SK-N-SH (cell line): ENCODE measurements around the gene ORC3. TPM values are rescaled to one million over a fixed set of nuclear protein-coding genes. Genes with fewer than 3 reads are reported as not detected.

Experiments used
- CTCF ChIA-PET: fragments of 300-600, 350-600 bp; formaldehyde crosslinking; extraction: SDS; loops from one replicate; lab custom pipeline; 2021; lab: Yijun Ruan, JAX
- POLR2A ChIA-PET: fragments of 350-600 bp; sonication (Branson Sonifier 250); formaldehyde crosslinking; extraction: SDS; loops from one replicate; lab custom pipeline; 2020; ENCODE audit warnings: antibody characterized with exemption, inconsistent platforms; lab: Yijun Ruan, JAX
- DNase-seq: peaks from one replicate; pipeline ENCODE4 v3.0.0; 2012
- H2AFZ ChIP-seq: fragments of 200-600 bp; sonication (generic); 2 replicates; pipeline ENCODE4 v1.8.1; 2016; ENCODE audit warnings: antibody characterized with exemption, mild to moderate bottlenecking, low read depth
- H3F3A ChIP-seq: fragments of 200-600 bp; sonication (generic); replicated peaks from 2 replicates; pipeline ENCODE3; 2016; ENCODE audit warnings: antibody characterized with exemption, mild to moderate bottlenecking; ENCODE audit not compliant: insufficient read depth
- H3K27ac ChIP-seq, 2 experiments: fragments of 200-500 bp in 1 of 2; fragments of 200-600 bp in 1 of 2; sonication (Bioruptor generic) in 1 of 2; sonication (generic), shearing (Covaris generic) in 1 of 2; 2 replicates each; pipeline versions ENCODE4 v1.5.1 to v1.6.1; 2014 to 2016; ENCODE audit warnings: low read depth in 2 of 2, inconsistent platforms in 1 of 2, low read length in 1 of 2, mild to moderate bottlenecking in 1 of 2, mixed read lengths in 1 of 2
- H3K27me3 ChIP-seq: fragments of 200-600 bp; sonication (generic), shearing (Covaris generic); 2 replicates; pipeline ENCODE4 v1.6.1; 2016; ENCODE audit warnings: mixed run types; ENCODE audit not compliant: insufficient read depth
- H3K36me3 ChIP-seq, 2 experiments: fragments of 200-500 bp in 1 of 2; fragments of 200-600 bp in 1 of 2; sonication (Bioruptor generic) in 1 of 2; sonication (generic) in 1 of 2; replicated peaks in 1 of 2; 2 replicates each; pipeline versions ENCODE3 to v1.5.1; 2014 to 2016; ENCODE audit warnings: low read length in 1 of 2, mild to moderate bottlenecking in 1 of 2; ENCODE audit not compliant: insufficient read depth in 2 of 2, control insufficient read depth in 1 of 2
- H3K4me1 ChIP-seq, 2 experiments: fragments of 200-500 bp in 1 of 2; fragments of 200-600 bp in 1 of 2; sonication (Bioruptor generic) in 1 of 2; sonication (generic), shearing (Covaris generic) in 1 of 2; 2 replicates each; pipeline versions ENCODE4 v1.5.1 to v1.6.1; 2014 to 2016; ENCODE audit warnings: low read depth in 1 of 2, low read length in 1 of 2, mixed run types in 1 of 2; ENCODE audit not compliant: insufficient read depth in 2 of 2, control insufficient read depth in 1 of 2
- H3K4me2 ChIP-seq: fragments of 200-600 bp; sonication (generic), shearing (Covaris generic); 2 replicates; pipeline ENCODE4 v1.6.1; 2017; ENCODE audit warnings: mixed run types
- H3K4me3 ChIP-seq, 2 experiments: fragments of 200-500 bp in 1 of 2; fragments of 200-600 bp in 1 of 2; sonication (Bioruptor generic) in 1 of 2; sonication (generic), shearing (Covaris generic) in 1 of 2; 2 replicates each; pipeline versions ENCODE4 v1.5.1 to v1.8.1; 2014 to 2016; ENCODE audit warnings: low read depth in 2 of 2, inconsistent platforms in 1 of 2, low read length in 1 of 2, mild to moderate bottlenecking in 1 of 2, mixed read lengths in 1 of 2, moderate library complexity in 1 of 2
- H3K79me2 ChIP-seq: fragments of 200-600 bp; sonication (generic); 2 replicates; pipeline ENCODE4 v1.8.1; 2017; ENCODE audit warnings: mild to moderate bottlenecking; ENCODE audit not compliant: insufficient read depth
- H3K9ac ChIP-seq: fragments of 200-600 bp; sonication (generic); 2 replicates; pipeline ENCODE4 v1.6.1; 2017; ENCODE audit warnings: mixed run types
- H3K9me2 ChIP-seq: fragments of 200-600 bp; sonication (generic); 2 replicates; pipeline ENCODE4 v1.6.1; 2017; ENCODE audit warnings: mixed run types
- H3K9me3 ChIP-seq: fragments of 200-600 bp; sonication (generic); 2 replicates; pipeline ENCODE4 v1.6.1; 2017; ENCODE audit warnings: mixed run types, mild to moderate bottlenecking, moderate library complexity
- H4K20me1 ChIP-seq: fragments of 200-600 bp; sonication (generic); 2 replicates; pipeline ENCODE4 v1.6.1; 2017; ENCODE audit warnings: mild to moderate bottlenecking, mixed run types; ENCODE audit not compliant: insufficient read depth
- CTCF ChIP-seq: fragments of 200-600 bp; sonication (generic); IDR thresholded peaks from 2 replicates; pipeline ENCODE4 v1.6.1; 2017; ENCODE audit warnings: antibody characterized with exemption, mild to moderate bottlenecking, moderate library complexity
- EZH2phosphoT487 ChIP-seq: fragments of 200-600 bp; sonication (generic); IDR thresholded peaks from 2 replicates; pipeline ENCODE4 v1.6.1; 2017; ENCODE audit warnings: low read depth, mixed run types, mild to moderate bottlenecking, antibody characterized with exemption, moderate library complexity, borderline replicate concordance
- FOXJ3 ChIP-seq: sonication (generic); formaldehyde crosslinking; IDR thresholded peaks from 2 replicates; pipeline ENCODE4 v1.5.1; 2020; ENCODE audit warnings: mild to moderate bottlenecking, missing genetic modification reagents
- GABPA ChIP-seq: IDR thresholded peaks from 2 replicates; pipeline ENCODE4 v1.4.0; 2012; ENCODE audit warnings: low read depth, mild to moderate bottlenecking
- MEF2A ChIP-seq: IDR thresholded peaks from 2 replicates; pipeline ENCODE4 v1.4.0; 2012; ENCODE audit warnings: low read depth, borderline replicate concordance
- MXI1 ChIP-seq: IDR thresholded peaks from 2 replicates; pipeline ENCODE4 v1.6.1; 2012; ENCODE audit warnings: mild to moderate bottlenecking, low read depth, low read length, improper control_type of control experiment
- NRF1 ChIP-seq: IDR thresholded peaks from 2 replicates; pipeline ENCODE4 v1.6.1; 2012; ENCODE audit warnings: low read depth, mild to moderate bottlenecking, low read length
- PBX3 ChIP-seq: IDR thresholded peaks from 2 replicates; pipeline ENCODE4; 2012
- RCOR1 ChIP-seq: fragments of 150-350 bp; IDR thresholded peaks from 2 replicates; pipeline ENCODE4 v1.6.1; 2017; ENCODE audit warnings: antibody characterized with exemption, low read length
- REST ChIP-seq: IDR thresholded peaks from 2 replicates; pipeline ENCODE4 v1.6.1; 2012; ENCODE audit warnings: mild to moderate bottlenecking, low read depth, low read length, moderate library complexity
- RFX5 ChIP-seq: IDR thresholded peaks from 2 replicates; pipeline ENCODE4 v1.6.1; 2012; ENCODE audit warnings: mild to moderate bottlenecking, improper control_type of control experiment, low read length
- RXRA ChIP-seq: IDR thresholded peaks from 2 replicates; pipeline ENCODE4 v1.4.0; 2012; ENCODE audit warnings: low read depth, mild to moderate bottlenecking, borderline replicate concordance
- TAF1 ChIP-seq: IDR thresholded peaks from 2 replicates; pipeline ENCODE4 v1.6.1; 2012; ENCODE audit warnings: low read depth, mild to moderate bottlenecking, low read length, moderate library complexity, borderline replicate concordance
- TCF12 ChIP-seq: IDR thresholded peaks from 2 replicates; pipeline ENCODE4 v1.4.0; 2012
- TEAD4 ChIP-seq: IDR thresholded peaks from 2 replicates; pipeline ENCODE4 v1.4.0; 2012; ENCODE audit warnings: mild to moderate bottlenecking, borderline replicate concordance; ENCODE audit not compliant: insufficient read depth
- YY1 ChIP-seq: IDR thresholded peaks from 2 replicates; pipeline ENCODE4 v1.4.0; 2012; ENCODE audit warnings: low read depth, mild to moderate bottlenecking
- WGBS: methylation state at CpG from one replicate; pipeline ENCODE4 v1.1.6; 2017; ENCODE audit warnings: low lambda C conversion rate; 5-methylcytosine and 5-hydroxymethylcytosine counted together
- polyA plus RNA-seq, 3 experiments: library from polyadenylated mRNA; depleted of rRNA; stranded (reverse); fragments of >200 nt; gene quantifications; 2 replicates each; pipeline ENCODE4 v1.2.3, GENCODE V29; 2012
- TF ChIP-seq, protein P1 (sequence below): fragments of 150-350 bp; IDR thresholded peaks from 2 replicates; pipeline ENCODE4 v1.6.1; 2017; ENCODE audit warnings: antibody characterized with exemption, low read length, low read depth, borderline replicate concordance

The ORC3 gene
- polyA plus RNA-seq, 1 of the 3 experiments (the other 2 are of a cell fraction): 13.3 TPM

DNA sequence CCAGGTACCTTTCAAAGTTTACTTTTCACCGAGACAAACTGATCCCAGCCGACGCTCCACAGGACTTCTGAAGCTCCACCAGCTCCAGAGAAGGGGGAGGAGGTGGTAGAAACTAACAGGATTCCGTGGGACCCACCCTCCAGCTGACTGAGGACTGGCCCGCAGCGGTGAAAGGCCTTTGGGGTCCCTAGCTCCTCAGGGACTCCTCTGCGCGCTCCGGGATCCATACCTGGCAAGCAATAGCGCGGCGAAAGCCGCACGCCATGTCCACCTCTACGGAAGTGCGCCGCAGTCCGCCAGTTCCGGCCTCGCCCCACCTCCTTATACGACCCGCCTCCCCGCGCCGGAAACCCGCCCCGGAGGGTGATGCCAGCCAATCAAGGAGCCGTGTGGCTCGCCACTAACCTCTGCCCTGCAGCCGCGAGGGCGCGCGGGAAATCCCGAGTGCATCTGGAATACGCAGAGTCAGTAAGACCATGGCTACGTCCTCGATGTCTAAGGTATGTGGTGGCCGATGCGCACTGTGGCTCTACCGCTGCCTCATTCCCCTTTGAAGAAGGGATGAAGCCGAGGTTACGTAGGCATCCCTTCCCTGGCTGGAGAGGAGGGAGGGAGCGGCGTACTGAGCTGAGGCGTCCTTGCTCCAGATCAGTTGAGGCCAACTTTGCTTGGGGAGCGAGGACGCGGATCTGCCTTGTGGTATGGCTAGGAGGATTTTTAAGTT lies at the start of gene ORC3, which contains the start of gene RARS2 (continued):
- TF ChIP-seq REST: 0 out of 2 replicates have a peak, but pooled peaks have one; percentile 4
- TF ChIP-seq, protein P1, sequence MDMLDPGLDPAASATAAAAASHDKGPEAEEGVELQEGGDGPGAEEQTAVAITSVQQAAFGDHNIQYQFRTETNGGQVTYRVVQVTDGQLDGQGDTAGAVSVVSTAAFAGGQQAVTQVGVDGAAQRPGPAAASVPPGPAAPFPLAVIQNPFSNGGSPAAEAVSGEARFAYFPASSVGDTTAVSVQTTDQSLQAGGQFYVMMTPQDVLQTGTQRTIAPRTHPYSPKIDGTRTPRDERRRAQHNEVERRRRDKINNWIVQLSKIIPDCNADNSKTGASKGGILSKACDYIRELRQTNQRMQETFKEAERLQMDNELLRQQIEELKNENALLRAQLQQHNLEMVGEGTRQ: no peak
- 0 out of 2 replicates have a peak, but pooled peaks have one; percentile 5 for TF ChIP-seq TCF12
- no peak for TF ChIP-seq RXRA
- TF ChIP-seq MXI1: peak; percentile 91
- no peak for TF ChIP-seq RCOR1
- TF ChIP-seq CTCF: no peak

DNA sequence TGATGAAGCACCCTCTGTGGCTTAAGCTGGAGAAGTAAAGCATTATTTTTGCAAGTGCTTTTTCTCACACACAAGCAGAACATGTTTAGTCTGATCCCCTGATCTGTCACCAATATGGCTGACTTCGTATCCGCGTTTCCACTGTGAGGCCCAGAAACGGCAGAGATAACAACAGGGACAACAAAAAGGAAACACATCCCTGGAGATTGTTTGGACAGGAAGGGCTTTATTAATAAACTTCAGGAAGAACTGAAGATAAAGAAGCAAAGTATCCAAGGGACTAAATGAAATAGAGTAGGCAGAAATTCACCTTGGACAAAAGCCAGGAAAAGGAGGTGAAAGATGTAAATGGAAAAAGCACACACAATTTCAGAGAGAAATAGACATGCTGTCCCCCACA lies 49.4 kb upstream of the ORC3 start:
- no peak overlapping the region for H3K4me3 ChIP-seq
- WGBS: 82% methylated on average over 4 of the region's 4 CpGs
- H3K4me2 ChIP-seq: no peak overlapping the region
- H3K27ac ChIP-seq: no peak overlapping the region
- no peaks in the 10 kb centered on the region for H3K4me1 ChIP-seq
- peaks cover 55 to 83% of the 10 kb centered on the region in 2 experiments for H3K36me3 ChIP-seq
- no peak for DNase-seq
- CTCF ChIA-PET: no interaction called here
- no peaks in the 10 kb centered on the region for H3K27me3 ChIP-seq
- H3F3A ChIP-seq: peaks cover 5% of the 10 kb centered on the region
- H3K9ac ChIP-seq: no peak overlapping the region
- POLR2A ChIA-PET: no interaction called here
- H3K79me2 ChIP-seq: no peaks in the 10 kb centered on the region
- H3K9me3 ChIP-seq: no peaks in the 10 kb centered on the region
- no peaks in the 10 kb centered on the region for H3K9me2 ChIP-seq
- no peaks in the 10 kb centered on the region for H4K20me1 ChIP-seq
- no peak overlapping the region for H2AFZ ChIP-seq
- TF ChIP-seq RCOR1 (no peak), FOXJ3 (CRISPR knock-in tag) (no peak), PBX3 (no peak), REST (no peak), TAF1 (no peak), NRF1 (no peak), EZH2phosphoT487 (no peak), RXRA (no peak), GABPA (no peak), MEF2A (no peak), TEAD4 (no peak), RFX5 (no peak), YY1 (no peak)
- TF ChIP-seq, protein P1: no peak
